ENCODE data around the gene ZBTB49.

GRCh38 chr4:4320951-4321714, 31.1 kb downstream of the ZBTB49 start:
- TF ChIP-seq CTCF (IDR thresholded peaks at IDR 0.05): no peak
- no peak for TF ChIP-seq POLR2A (IDR thresholded peaks at IDR 0.05)

All from esophagus squamous epithelium (tissue), 4 donors.